NT2/D1 (cell line): ENCODE measurements around the gene IFI27L1.

Experiments
- YY1 ChIP-seq: IDR thresholded peaks from 2 replicates; pipeline ENCODE4 v1.6.1; 2011; ENCODE audit not compliant: insufficient read length, insufficient read depth
- ZNF274 ChIP-seq: IDR thresholded peaks from 2 replicates; pipeline ENCODE4 v1.6.1; 2011; ENCODE audit warnings: mild to moderate bottlenecking, low read depth, low read length

GRCh38 chr14:94101748-94102147 lies 20.6 kb downstream of the IFI27L1 start:
- no peak for TF ChIP-seq ZNF274
- no peak for TF ChIP-seq YY1
